ENCODE measurements around the gene TH.
"Not testable (repeated sequence)": the region's sequence is repeated elsewhere in the genome, so short reads cannot be mapped to it uniquely, and the experiment has no call there.

TH gene

DNA sequence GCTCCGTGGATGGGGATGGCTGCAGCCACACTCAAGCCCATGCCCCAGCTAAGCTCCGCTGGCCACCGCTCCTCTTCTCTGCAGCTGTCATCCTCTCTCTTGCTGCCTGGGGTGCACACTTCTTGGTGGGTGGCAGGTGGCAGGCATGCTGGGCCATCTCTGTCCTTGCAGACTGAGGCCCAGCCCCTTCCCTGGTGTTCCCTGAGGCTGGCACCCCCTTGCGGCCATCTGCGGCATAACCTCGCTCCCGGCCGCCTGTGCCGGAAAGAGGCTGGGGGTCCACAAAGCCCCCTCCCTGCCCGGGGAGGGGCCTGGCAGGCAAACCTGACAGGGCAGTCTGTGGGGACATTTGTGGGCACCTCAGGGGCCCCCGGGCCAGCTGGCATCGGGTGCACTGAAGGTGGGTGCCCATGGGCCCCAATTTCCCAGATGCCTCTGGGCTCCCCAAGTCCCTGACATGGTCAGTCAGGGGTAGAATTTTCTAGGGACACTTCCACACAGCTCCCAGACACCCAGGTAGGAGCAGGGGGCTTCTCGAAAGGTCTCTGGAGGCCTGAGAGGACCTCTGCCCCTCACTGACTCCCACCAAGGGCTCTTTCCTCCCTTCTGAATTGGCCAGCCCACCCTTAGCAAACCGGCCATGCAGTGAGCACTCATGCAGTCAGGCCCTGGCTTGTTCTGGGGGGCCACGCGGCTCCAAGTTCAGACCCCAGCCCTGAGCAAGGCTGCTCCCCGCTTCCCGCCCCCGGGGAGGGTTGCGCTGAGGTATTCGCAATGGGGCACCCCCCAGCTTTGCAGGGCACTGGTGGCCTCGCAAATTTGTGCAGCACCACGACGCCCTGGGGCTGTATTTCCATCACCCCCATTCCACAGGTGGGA is 23.5 kb upstream of the TH start:
- peak in 1 of 2 experiments; percentile 25 for DNase-seq

DNA sequence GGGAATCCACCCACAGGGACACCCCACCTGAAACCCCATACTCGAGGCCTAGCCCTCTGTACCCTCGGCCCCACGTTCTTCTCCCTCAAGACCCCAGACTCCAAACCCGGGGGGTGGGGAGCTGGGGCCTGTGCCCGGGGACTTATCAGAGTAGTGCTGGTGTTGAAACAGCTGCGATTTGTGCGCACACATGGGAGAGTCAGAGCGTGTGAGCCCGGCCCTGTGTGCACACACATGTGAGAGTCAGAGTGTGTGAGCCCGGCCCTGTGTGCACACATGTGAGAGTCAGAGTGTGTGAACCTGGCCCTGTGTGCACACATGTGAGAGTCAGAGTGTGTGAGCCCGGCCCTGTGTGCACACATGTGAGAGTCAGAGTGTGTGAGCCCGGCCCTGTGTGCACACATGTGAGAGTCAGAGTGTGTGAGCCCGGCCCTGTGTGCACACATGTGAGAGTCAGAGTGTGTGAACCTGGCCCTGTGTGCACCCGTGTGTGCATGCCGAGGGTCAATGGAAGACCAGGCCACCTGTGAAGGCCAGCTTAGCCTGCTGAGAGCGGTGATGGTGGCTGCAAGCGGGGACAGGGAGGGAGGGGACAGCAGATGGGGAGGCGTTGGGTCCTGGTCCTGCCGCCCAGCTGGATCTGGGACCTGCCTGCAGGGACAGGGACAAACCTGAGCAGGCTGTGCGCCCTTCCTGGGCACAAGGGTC is 22.4 kb upstream of the TH start:
- DNase-seq, result not testable (repeated sequence)

DNA sequence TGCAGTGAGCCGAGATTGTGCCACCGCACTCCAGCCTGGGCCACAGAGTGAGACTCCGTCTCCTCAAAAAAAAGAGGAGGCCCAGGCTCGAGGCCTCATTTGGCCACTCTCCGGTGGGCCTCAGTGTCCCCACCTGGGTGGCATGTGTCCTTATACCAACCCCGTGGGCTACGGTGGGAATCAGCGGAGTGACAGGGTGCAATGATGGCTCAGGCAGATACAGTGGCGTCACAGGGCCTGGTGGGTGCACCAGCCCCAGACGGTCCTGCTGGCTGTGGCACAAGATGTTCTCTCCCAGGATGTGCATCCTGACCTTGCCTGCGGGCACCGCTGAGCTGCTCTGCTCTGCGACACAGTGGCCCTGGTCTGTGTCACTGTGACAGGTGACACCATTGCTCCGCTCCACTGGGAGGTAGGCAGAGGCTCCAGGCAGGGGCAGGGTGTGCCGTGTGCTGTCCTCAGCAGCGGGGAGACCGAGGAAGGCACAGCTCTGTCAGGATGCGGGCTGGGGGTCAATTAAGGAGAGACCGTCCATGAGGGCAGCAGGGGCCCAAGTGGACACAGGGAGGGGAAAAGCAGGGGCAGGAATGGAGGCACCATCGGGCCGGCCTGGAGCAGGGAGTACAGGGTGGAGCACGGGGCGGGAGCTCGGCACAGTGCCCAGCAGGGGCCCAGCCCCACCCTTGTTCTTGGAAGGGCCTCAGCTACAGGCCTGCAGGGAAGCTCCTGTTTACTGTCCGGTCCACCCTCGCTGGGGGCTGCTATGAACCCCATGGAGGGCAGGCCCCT is 21.7 kb upstream of the TH start:
- no peak for DNase-seq

DNA sequence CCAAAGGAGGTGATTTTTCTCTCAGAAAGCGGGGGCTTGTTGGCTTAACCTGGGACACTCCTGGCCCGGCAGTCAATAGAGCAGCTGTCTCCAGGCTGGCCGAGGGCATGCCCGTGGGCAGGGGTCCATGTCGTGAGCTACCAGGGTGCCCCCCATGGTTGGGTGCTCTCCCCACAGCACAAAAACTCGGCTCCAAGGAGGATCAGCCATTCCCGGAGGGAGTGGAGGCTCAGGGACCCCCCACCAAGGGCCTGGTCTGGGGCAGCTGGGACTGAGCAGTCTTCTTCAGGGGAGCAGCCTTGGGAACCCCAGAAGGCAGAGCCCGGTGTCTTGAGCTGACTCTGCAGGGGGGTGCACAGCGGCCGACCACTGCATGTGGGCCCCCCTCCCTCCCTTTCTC is 20.8 kb upstream of the TH start:
- DNase-seq, result no peak

DNA sequence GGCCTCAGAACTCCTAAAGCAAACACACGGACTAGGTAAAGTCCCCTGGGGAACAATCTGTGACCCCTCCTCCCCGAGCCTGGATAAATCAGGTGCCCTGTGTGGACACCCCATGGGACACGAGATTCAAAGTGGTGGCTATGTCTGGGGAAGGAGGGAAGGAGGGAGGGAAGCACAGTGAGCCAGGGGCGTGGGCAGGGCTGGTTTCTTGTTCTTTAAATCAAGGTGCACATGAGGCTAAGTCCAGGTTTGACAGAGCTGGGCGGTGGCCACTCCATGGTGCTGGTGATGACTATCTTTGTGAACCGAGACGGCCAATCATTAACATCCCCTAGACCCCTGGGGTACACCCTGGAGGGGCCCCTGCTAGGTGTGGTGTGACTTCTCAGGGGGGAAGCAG is 20.3 kb upstream of the TH start:
- DNase-seq, result no peak

DNA sequence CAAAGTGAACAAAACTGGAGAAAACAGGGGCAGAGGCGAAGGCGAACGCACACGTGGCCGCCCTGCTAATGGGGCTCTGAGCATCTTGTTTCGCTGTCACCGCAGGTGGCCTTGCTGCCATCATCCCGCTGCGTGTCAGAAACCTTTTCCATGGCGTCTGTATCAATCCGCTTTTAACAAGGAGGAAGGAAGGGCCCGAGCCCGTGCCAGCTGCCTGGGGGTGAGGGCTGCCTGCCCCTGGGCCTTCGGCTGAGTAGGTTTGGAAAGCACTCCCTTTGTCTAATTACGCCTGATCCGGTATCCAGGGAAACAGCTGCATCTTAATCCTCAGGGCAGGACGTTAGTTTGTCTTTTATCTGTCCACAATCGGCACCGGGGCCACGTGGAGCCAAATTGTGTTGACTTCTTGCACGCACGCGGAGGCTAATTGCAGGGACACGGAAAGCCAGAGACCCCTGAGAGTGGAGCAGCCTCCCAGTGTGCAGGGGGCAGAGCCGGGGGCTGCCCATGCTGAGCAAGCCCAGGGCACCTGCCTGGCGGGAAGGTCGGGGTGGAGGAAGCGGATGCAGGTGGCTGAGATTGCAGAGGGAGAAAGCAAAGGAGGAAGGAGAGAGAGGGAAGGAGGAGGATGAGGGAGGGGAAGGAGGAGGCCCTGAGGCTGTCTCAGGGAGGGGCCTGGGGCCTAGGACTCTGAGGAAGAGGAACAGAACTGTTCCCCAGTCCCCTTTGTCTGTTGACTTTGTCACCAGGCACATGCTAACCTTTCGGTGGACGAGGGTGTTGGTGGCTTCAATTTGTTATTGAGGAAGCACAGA is 19.2 kb upstream of the TH start:
- DNase-seq, result peak in 1 of 2 experiments; percentile 19

DNA sequence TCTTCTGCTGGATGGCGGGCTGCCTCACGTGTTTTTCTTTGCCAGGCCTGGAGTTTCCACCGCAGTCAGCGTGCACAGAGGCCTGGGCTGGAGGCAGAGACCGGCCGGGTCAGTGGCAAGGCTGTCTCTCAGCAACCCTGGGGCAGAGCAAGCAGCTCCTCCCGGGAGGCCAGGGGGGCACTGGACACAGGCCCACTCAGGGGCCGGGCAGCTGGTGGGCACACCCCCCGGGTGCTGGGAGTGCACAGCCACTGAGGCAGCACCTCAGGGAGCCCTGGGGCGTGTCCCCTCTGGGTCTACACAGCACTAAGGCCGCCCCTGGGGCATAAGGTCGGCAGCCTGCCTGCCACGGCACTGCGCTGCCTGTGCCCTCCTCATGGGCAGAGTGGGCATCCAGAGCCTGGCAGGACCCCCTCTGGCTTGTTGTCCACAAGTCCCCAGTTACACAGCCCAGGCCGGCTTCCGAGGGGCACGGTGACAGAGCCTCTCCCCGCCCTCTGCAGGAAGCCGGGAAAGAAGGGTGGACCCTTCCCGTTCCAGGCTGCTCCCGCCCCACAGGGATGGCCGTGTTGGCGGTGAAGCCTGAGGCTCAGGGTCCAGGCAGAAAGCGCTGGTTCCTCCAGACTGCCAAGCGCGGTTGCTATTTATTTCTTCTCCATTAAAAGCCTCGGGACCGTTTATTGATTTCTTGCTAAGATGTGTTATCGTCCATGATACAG is 18.5 kb upstream of the TH start:
- no peak for DNase-seq

DNA sequence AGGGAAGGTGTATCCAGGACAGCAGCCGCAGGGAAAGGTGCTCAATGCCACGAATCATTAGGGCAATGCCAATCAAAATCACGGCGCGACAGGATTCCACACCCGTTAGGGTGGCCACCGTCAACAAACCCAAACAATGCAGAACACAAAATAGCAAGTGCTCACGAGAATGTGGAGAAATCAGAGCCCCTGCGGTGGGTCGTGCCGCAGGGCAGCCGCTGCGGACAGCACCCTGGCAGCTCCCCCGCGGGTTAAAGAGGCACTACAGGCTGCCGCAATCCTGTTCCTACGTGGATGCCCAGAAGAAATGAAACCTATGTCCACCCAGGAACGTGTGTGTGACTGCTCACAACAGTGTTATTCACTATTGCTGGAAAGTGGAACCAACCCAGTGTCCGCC is 17.1 kb upstream of the TH start:
- DNase-seq, result no peak

DNA sequence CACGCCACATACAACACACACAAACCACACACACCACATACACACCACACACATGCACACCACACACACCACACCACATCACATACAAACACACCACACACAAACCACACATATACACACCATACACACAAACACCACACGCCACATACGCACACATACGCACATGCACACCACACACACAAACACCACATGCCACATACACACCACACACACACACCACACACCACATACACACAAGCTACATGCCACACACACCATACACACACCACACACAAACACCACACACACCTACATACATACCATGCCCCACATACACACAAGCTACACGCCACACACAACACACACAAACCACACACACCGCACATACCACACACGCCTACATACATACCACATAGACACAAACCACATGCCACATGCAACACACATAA is 15.7 kb upstream of the TH start:
- no peak for DNase-seq

DNA sequence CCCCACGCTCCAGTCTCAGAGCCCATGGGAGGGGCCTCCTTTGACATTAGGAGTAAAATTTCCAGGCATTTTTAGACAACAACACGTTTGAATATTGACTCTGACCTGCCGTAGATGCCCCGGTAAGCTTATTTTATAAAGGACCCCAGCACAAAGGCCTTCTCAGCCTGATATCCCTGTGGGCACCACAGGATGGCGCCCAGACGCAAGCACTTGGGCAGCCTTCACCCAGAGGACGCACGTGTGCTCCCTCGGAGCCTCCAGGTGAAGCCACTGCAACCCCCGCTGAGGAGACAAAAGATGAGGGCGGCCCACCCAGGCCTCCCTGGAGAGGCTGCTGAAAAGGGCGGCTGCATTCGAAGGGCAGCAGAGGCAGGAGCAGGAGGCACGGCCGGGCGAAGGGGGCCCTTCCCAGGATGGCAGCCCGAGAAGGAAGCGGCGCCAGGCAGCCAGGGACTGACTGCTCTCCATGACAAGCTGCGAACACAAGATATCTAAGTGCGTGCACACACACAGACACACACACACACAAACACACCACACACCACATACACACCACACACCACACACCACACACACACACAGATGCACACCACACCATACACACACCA is 15.2 kb upstream of the TH start:
- peak; percentile 59 to 74 for DNase-seq

DNA sequence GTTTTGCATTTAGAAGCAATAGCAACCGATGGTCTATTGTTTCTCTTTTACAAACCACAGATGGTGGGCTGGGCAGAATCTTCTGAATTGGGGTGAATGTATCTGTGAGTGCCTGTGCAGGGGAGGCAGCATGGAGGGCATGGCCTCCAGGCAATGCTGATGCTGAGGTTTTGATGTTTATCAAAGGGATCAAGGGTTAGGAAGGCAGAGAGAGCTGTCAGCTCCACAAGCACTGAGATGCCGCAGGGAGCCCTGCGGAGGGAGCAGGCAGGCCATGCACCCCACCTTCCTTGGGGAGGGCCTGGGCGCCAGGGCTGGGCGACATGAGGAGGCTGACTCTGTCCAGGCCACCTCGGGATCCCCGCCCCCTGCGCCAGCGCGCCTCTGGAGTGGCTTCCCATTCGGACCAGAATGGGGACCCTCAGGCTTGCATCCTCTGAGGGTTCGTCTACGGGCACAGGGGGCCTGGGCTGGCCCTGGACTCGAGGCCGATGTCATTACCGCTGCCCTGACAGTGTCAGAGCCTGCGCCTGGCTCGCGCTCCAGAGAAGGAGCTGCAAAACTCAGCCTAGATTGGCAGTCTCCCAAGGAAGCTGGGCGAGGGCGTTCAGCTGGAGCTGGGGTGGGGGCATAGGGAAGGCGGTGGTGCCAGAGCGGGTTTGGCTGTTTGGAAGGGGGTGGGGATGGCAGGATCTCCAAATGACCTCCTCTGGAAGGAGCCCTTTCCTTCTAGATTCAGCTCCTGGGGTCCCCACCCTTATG is 13.9 kb upstream of the TH start:
- no peak for DNase-seq

DNA sequence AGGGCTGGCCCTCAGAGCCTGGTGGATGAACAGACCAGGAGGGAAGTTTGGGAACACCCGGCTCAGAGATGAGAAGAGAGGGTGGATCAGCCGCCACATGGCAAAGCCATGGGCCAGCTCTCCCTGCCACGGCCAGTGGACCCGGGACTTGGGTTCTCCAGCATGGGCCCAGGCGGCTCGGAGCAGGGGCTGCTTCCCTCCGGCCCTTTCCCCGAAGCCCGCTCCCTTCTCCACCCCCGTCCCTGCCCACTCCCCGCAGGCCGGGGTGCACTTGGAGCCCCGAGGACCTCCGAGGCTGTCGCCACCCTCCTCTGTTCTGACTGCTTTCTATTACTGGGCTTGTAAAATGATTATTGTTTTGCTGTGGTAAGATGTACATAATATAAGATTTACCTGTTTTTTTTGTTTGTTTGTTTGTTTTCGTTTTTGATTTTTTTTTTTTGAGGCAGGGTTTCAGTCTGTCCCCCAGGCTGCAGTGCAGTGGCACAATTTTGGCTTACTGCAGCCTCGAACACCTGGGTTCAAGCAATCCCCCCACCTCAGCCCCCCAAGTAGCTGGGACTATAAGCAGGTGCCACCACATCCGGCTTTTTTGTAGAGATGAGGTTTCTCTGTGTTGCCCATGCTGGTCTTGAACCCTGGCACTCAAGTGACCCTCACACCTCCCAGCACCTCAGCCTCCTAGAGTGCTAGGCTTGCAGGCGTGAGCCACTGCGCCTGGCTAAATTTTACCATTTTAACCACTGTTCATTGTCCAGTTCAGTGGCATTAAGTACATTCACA is 11.3 kb upstream of the TH start:
- no peak for DNase-seq

DNA sequence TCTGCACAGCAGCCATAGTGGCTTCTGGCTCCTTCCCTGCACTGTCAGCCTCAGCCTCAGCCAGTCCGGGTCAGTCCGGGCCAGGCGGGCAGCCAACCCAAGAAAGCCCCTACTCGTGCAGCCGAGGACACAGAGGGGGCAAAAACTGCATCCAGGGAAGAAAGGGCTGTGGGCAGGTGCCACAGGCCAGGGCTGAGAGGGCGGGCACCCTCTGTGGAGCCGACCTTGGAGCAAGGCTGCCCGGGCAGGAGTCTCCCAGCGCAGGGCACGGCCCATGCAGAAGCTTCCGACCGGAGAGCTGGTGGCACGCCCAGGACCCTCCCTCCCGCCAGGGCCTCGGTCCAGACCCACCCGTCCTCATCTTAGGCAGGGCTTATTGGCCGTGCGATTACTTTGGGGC is 10.5 kb upstream of the TH start:
- no peak for DNase-seq

DNA sequence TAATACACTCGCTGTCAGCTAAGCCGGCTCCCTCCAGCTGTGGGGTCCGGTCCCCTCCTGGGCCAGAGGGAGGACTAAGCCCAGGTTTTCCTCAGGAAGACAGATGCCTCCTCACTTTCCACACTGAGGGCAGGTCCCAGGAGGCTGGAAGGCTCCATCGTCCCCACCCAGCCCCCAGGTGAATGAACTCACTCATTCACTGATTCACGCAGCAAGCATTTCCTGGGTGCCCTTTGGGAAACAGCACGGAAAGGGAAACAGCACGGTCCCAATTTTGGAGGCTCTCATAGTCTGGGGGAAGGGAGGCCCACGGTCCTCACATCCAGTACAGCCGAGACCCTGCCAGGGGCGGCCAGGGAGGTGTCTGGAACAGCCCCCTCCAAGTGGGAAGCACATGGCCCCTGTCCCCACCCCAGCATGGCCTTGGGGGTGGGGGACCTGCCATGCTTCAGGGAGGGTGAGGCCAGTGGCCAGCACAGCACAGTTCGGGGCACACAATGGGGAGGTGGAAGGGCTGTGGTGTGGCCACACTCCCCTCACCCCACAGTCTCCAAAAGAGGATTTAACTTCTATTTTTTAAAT is 9.3 kb upstream of the TH start:
- DNase-seq, result no peak

DNA sequence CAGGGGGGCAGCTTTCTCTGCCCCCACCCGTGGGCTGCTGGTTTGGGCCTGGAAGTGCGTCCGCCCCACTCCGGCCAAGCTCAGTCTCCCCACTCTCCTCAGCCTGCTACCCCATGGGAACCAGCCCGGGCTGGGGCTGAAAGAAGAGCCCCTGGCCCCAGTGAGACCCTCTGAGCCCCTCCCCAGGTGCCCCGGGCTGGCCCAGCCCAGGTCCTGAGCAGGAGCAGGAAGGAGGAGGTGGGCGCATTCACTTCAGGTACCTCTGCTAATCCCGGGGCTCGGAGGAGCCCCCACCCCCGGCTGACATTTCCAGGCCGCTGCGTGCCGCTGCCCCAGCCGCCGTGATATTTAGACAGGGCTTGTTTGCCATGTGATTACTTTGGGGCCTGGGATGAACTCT is 8.7 kb upstream of the TH start:
- no peak for DNase-seq

DNA sequence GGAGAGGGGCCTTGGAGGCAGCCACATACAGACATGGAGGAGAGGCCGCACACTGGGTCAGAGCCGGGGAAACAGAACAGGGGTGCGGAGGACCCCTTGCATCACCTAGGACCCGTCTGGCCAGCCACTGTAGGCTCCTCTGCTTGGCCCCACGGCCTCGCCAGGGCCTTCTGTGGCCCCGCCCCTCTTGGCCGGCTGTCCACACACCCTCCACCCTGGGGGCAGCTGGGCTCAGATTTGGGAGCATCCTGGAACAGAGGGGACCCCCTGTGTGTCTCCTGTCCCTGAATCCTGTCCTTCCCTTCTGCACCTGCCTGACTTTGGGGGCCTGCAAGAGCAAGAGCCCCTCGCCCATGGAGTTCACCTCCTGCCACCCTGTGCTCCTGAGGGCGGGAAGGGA is 7.9 kb upstream of the TH start:
- no peak for DNase-seq

DNA sequence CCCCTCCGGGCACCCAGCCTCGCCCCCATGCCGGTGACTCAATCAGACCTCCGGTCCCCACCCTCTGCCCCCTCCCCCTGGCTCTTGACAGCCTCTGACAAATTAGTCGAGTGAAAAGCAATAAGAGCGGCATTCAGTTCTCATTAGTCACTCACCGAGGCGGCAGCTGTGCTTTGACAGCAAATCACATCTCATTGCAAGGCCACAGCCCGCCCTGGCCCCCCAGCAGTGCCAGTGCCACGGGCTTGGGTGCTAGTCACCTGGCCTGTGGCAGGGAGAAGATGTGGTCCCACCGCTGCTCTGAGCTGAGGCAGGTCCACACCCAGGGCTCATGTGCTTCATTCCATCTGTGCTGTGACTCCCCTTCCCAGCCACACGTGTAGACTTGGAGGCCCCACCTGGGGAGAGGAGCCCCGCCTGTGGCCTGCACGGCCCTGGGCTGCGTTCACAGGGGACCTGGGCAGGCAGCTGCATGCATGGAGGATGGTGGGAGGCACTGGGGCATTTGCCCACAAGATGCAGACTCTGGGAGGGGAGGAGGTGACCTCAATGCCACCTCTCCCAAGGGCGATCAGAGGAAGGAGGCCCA is 7.4 kb upstream of the TH start:
- DNase-seq, result no peak

DNA sequence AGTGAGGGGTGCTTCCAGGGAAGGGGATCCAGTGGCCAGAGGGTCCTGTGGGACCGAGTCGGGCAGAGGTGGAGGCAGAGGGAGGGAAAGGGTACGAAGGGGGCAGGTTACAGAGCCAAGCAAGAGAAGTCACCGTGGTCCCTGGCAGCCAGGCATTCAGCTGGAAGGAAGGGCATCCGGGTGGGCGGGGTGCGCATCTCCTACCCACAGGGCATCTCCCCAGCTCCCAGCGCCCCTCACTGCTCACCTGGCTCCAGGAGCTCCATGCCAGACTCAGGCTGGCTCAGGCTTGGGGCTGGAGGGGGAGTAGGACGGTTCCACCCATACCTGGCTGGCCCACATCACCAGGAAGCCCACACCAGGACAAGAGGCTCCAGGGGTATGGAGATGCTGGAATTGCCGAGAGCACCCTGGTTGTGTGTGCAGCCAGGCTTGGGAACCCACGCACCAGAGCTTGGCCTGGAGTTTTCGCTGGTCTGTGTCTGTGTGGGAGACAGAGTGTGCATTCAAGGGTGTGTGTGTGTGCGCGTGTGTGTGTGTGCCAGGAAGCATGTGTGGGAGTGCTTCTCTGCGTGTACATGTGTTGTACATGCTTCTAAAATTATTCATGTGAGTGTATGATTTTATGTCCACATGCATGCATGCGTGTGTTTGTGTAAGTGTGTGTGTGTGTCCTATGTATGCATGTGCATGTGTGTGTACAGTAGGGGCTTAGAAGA is 6.6 kb upstream of the TH start:
- DNase-seq, result not testable (repeated sequence)
